ENCODE data around the gene ZDHHC5.

DNA sequence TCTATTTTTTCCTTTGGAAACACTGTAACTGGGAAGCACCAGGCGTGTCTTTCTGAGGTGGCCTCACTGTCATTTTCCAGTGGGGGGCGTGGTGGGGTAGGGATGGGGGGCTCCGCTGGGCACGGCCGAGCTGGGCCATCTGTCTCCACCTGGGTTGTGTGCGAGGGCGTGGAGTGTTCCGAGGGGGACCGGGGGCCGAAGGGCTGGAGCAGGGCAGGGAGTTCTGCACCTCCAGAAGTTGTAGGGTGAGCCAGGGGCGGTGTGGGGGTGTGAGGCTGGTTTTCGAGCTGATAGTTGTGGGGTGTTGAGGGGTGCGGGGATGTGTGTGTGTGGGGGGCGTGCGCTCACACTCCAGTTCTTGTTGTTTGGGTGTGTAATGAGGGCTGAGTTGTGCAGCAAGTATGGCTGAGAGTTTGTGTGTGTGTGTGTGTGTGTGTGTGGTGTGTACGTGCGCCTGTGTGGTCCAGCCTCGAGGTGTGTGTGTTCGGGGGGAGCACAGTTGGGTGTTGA is 29.0 kb upstream of the ZDHHC5 start:
- TF ChIP-seq SP1 (IDR thresholded peaks at IDR 0.05) (no peak), FOXK2 (IDR thresholded peaks at IDR 0.05) (no peak), L3MBTL2 (conservative IDR thresholded peaks at IDR 0.05) (no peak), HDGF (IDR thresholded peaks at IDR 0.05; ENCODE audit: borderline replicate concordance) (no peak), NFRKB (IDR thresholded peaks at IDR 0.05) (no peak), BHLHE40 (IDR thresholded peaks at IDR 0.05; ENCODE audit: borderline replicate concordance) (no peak), TARDBP (IDR thresholded peaks at IDR 0.05) (no peak), ELF4 (IDR thresholded peaks at IDR 0.05) (no peak), ZNF384 (IDR thresholded peaks at IDR 0.05) (no peak), ARNT (IDR thresholded peaks at IDR 0.05) (no peak), FOXA1 (IDR thresholded peaks at IDR 0.05) (no peak)
- TF ChIP-seq, protein P1, sequence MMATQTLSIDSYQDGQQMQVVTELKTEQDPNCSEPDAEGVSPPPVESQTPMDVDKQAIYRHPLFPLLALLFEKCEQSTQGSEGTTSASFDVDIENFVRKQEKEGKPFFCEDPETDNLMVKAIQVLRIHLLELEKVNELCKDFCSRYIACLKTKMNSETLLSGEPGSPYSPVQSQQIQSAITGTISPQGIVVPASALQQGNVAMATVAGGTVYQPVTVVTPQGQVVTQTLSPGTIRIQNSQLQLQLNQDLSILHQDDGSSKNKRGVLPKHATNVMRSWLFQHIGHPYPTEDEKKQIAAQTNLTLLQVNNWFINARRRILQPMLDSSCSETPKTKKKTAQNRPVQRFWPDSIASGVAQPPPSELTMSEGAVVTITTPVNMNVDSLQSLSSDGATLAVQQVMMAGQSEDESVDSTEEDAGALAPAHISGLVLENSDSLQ (IDR thresholded peaks at IDR 0.05): no peak

All from HEK293T (cell line).